ENCODE data around the gene LYPD6B. TPM values are rescaled to one million over a fixed set of nuclear protein-coding genes. Genes with fewer than 3 reads are reported as not detected.

The LYPD6B gene
- total RNA-seq, 2 experiments from 2014 or later = not detected

Other genes starting within 250 kb of the LYPD6B start
- 10 to 100 TPM; 16.2 to 18.3 TPM for gene KIF5C, start 163.5 kb upstream of the LYPD6B start, total RNA-seq